Measurements from ENCODE around the gene MAIP1.
"Not testable (repeated sequence)": the region's sequence is repeated elsewhere in the genome, so short reads cannot be mapped to it uniquely, and the experiment has no call there.

MAIP1 gene
- total RNA-seq, result 6.4 to 12.9 (median 11.2) reads per million in 4 donors

GRCh38 chr2:199955339-199956061 is at the start of gene MAIP1, which contains the start of gene TYW5:
Gene MAIP1, plus strand, starts transcription at chr2:199955582. Its CDS starts 217 bp downstream, at chr2:199955799.
Gene TYW5, minus strand, starts transcription at chr2:199955491. Its CDS starts 21 bp downstream, at chr2:199955470.
- peak; percentile 55 to 81 (median 69) for DNase-seq

GRCh38 chr2:199907008-199907714 is 48.2 kb upstream of the MAIP1 start:
- no peak for DNase-seq

GRCh38 chr2:199910338-199911051 is 44.9 kb upstream of the MAIP1 start:
- no peak for DNase-seq

- DNase-seq, result peak; percentile 80 to 96 (median 87)
Observed at GRCh38 chr2:199911052-199911876, 44.1 kb upstream of the MAIP1 start, which contains the start of gene C2orf69. Gene C2orf69, plus strand, starts transcription at chr2:199911293. Its CDS starts 146 bp downstream, at chr2:199911439.

- no peak for DNase-seq
Observed at GRCh38 chr2:199911877-199912161, 43.6 kb upstream of the MAIP1 start.

- not testable (repeated sequence) for DNase-seq
Observed at GRCh38 chr2:199912553-199913114, 42.7 kb upstream of the MAIP1 start.

- DNase-seq, result no peak
Observed at GRCh38 chr2:199914372-199914958, 40.9 kb upstream of the MAIP1 start.

GRCh38 chr2:199916980-199917379 is 38.4 kb upstream of the MAIP1 start:
- DNase-seq, result no peak

- no peak for DNase-seq
Observed at GRCh38 chr2:199922856-199923255, 32.5 kb upstream of the MAIP1 start.

- DNase-seq, result no peak
Observed at GRCh38 chr2:199923924-199924323, 31.5 kb upstream of the MAIP1 start.

- no peak for DNase-seq
Observed at GRCh38 chr2:199926806-199927205, 28.6 kb upstream of the MAIP1 start.

- no peak for DNase-seq
Observed at GRCh38 chr2:199928226-199928625, 27.2 kb upstream of the MAIP1 start.

- DNase-seq, result no peak
Observed at GRCh38 chr2:199928626-199929025, 26.8 kb upstream of the MAIP1 start.

- DNase-seq, result no peak
Observed at GRCh38 chr2:199929262-199929661, 26.1 kb upstream of the MAIP1 start.

GRCh38 chr2:199932312-199932855 is 23.0 kb upstream of the MAIP1 start:
- no peak for DNase-seq

- DNase-seq, result peak in 1 of 5 donors; percentile 29
Observed at GRCh38 chr2:199933466-199933865, 21.9 kb upstream of the MAIP1 start.

- DNase-seq, result no peak
Observed at GRCh38 chr2:199936554-199936953, 18.8 kb upstream of the MAIP1 start.

GRCh38 chr2:199940373-199940772 is 15.0 kb upstream of the MAIP1 start:
- DNase-seq, result peak in 1 of 5 donors; percentile 19

GRCh38 chr2:199943373-199943772 is 12.0 kb upstream of the MAIP1 start:
- no peak for DNase-seq

- DNase-seq, result no peak
Observed at GRCh38 chr2:199946196-199946595, 9.2 kb upstream of the MAIP1 start.

GRCh38 chr2:199946836-199947235 is 8.5 kb upstream of the MAIP1 start:
- DNase-seq, result no peak

Data from T-helper 1 cell (primary cell).